ENCODE results near the gene TACC2.
"Not testable (repeated sequence)": the region's sequence is repeated elsewhere in the genome, so short reads cannot be mapped to it uniquely, and the experiment has no call there.

- TF ChIP-seq CTCF (conservative IDR thresholded peaks at IDR 0.05; ENCODE audit: low read depth in 2 of 2); POLR2AphosphoS5 (IDR thresholded peaks at IDR 0.05; ENCODE audit: low read depth); EZH2phosphoT487 (IDR thresholded peaks at IDR 0.05; ENCODE audit: unreplicated experiment): not testable (repeated sequence)
Measured at GRCh38 chr10:121991727-121992126, 2.8 kb downstream of the TACC2 start.
